ENCODE data around the gene RBBP4. TPM values are rescaled to one million over a fixed set of nuclear protein-coding genes. Genes with fewer than 3 reads are reported as not detected.
A peak's percentile ranks its signal among the peaks of the same experiment; 100 is the strongest.

The RBBP4 gene
- total RNA-seq (2021; ENCODE audit: unreplicated experiment), result 279 TPM
- 150 and 175 TPM in 2 replicates for polyA plus RNA-seq (2012)
- Bru-seq, nascent RNA, result percentile 95 among the genes with signal in this experiment
- BruChase-seq, experiment 1, labeled RNA remaining after a 6-hour chase, result percentile 97 among the genes with signal in this experiment
- percentile 96 among the genes with signal in this experiment for BruChase-seq, experiment 2, labeled RNA remaining after a 2-hour chase
- long read RNA-seq, full-length matches to known transcripts, result 359 of 408 reads
- long read RNA-seq, partial matches to known transcripts, result 16 of 408 reads
- long read RNA-seq, other reads (novel, unspliced or antisense), result 33 of 408 reads

- CTCF ChIA-PET, result interaction anchor here (0.8 to 1.4 kb wide), 4 partner anchors 41 to 202 kb away, joined by 3 to 6 read pairs (median 4); no protein-coding TSS in a partner anchor
- H4K20me1 ChIP-seq (ENCODE audit: insufficient read depth), result peaks cover 5% of the 10 kb centered on the region; the same call in 1 of the 2 replicates
- no TSS peak for BruUV-seq (replicated peaks)
- peak within 1 kb of the TSS; percentile 70 for H2AFZ ChIP-seq (ENCODE audit: low read depth, low read length, poor library complexity, severe bottlenecking)
- no peaks in the 10 kb centered on the region for H3K9me3 ChIP-seq (ENCODE audit: control insufficient read depth in 1 of 2, insufficient read depth in 1 of 2, low read depth in 1 of 2, low read length in 2 of 2)
- H3K9me2 ChIP-seq (ENCODE audit: insufficient read depth), result no peaks in the 10 kb centered on the region
- peak within 1 kb of the TSS; percentile 98 for H3K4me2 ChIP-seq (ENCODE audit: low read length)
- H3K4me3 ChIP-seq (replicated peaks in 1 of 2; ENCODE audit: low read depth in 1 of 2, low read length in 2 of 2), result peak within 1 kb of the TSS; percentile 89 to 99
- intact Hi-C loops (cut with micrococcal nuclease), result loop anchor here (1.0 to 10.0 kb wide), 3 partner anchors 111 to 202 kb away; no protein-coding TSS in a partner anchor
- peaks cover 93% of the 10 kb centered on the region for H3K79me2 ChIP-seq (ENCODE audit: insufficient read depth, low read length)
- ATAC-seq (peak; percentile 90), DNase-seq (ENCODE audit: low read depth, low spot score) (peak; percentile 91)
- H3K4me1 ChIP-seq (ENCODE audit: control insufficient read depth in 1 of 2, insufficient read depth in 2 of 2, low read length in 2 of 2), result peaks cover 11 to 25% of the 10 kb centered on the region in 2 experiments; a peak in 3 of 4 replicates
- peaks cover 16 to 34% of the 10 kb centered on the region in 2 experiments for H3K36me3 ChIP-seq (ENCODE audit: control insufficient read depth in 1 of 2, insufficient read depth in 2 of 2, low read length in 2 of 2)
- RAD21 ChIA-PET (ENCODE audit: low non-redundant PET in 1 of 2, low total read pairs in 2 of 2, uncharacterized antibody in 2 of 2, unreplicated experiment in 2 of 2), result interaction anchor here (0.5 to 1.0 kb wide), 2 partner anchors 38 to 131 kb away, joined by 3 read pairs; no protein-coding TSS in a partner anchor
- no peaks in the 10 kb centered on the region for H3K27me3 ChIP-seq (ENCODE audit: insufficient read depth, low read length)
- peak within 1 kb of the TSS; percentile 99 for H3K9ac ChIP-seq (ENCODE audit: low read length)
- H3K27ac ChIP-seq (ENCODE audit: low read depth, low read length), result peak within 1 kb of the TSS; percentile 95
- POLR2A ChIA-PET, result interaction anchor here (0.7 to 1.3 kb wide), 8 partner anchors 9 to 314 kb away, joined by 3 to 8 read pairs (median 3); partner anchors contain the start of gene RNF19B
- TF ChIP-seq POLR2A (IDR thresholded peaks at IDR 0.05; ENCODE audit: borderline replicate concordance, extremely low read depth, insufficient read depth, insufficient read length) (peak; percentile 14), CBX3 (IDR thresholded peaks at IDR 0.05; ENCODE audit: low read depth) (no peak; the same call in 1 of the 2 replicates), ZNF274 (IDR thresholded peaks at IDR 0.05; ENCODE audit: low read depth, low read length) (no peak), EZH2 (IDR thresholded peaks at IDR 0.05) (no peak), EGR1 (IDR thresholded peaks at IDR 0.05; ENCODE audit: low read depth) (peak; percentile 28), POLR2AphosphoS5 (IDR thresholded peaks at IDR 0.05; ENCODE audit: low read depth, low read length) (peak; percentile 84), ZFX (IDR thresholded peaks at IDR 0.05) (peak; percentile 99), ELF1 (IDR thresholded peaks at IDR 0.05; ENCODE audit: borderline replicate concordance, low read depth) (no peak), JUND (IDR thresholded peaks at IDR 0.05) (no peak; the same call in 1 of the 2 replicates), SIN3A (IDR thresholded peaks at IDR 0.05; ENCODE audit: low read depth) (peak; percentile 84), RAD21 (IDR thresholded peaks at IDR 0.05; ENCODE audit: low read depth) (no peak), CEBPB (IDR thresholded peaks at IDR 0.05; ENCODE audit: low read depth) (no peak), YY1 (IDR thresholded peaks at IDR 0.05; ENCODE audit: extremely low read depth, insufficient replicate concordance, low read depth, low read length) (peak; percentile 93), REST (IDR thresholded peaks at IDR 0.05; ENCODE audit: low read depth) (no peak), MAX (IDR thresholded peaks at IDR 0.05) (peak; percentile 92), SRF (IDR thresholded peaks at IDR 0.05; ENCODE audit: low read depth) (no peak), EZH2phosphoT487 (IDR thresholded peaks at IDR 0.05; ENCODE audit: borderline replicate concordance) (no peak), FOSL1 (IDR thresholded peaks at IDR 0.05; ENCODE audit: low read depth) (no peak), CTCF (IDR thresholded peaks at IDR 0.05 in 2 of 3, conservative IDR thresholded peaks at IDR 0.05 in 1 of 3; ENCODE audit: borderline replicate concordance in 1 of 3, insufficient read depth in 1 of 3, low read depth in 2 of 3, low read length in 2 of 3) (no peak)
These were observed at the start of gene RBBP4 for GRCh38 chr1:32650752-32651460. RBBP4 (plus strand) TSS chr1:32651208; CDS start chr1:32651307, 99 bp downstream.

Data from HCT116 (cell line).